ENCODE data around the gene ATP6V1C2. TPM values are rescaled to one million over a fixed set of nuclear protein-coding genes. Genes with fewer than 3 reads are reported as not detected.

ATP6V1C2 gene
- total and polyA plus RNA-seq, 2 experiments from 2014 or later, result 0.14 to 2.1 TPM

GRCh38 chr2:10716581-10716980 is 4.8 kb upstream of the ATP6V1C2 start:
- 0 out of 2 replicates have a peak, but pooled peaks cover 3% of the 10 kb centered on the region for H3F3A ChIP-seq (replicated peaks; ENCODE audit: low read depth)
- no peak overlapping the region for H3K27ac ChIP-seq (ENCODE audit: low read depth)
- DNase-seq (ENCODE audit: low spot score) (no peak), ATAC-seq (no peak)
- H3K4me2 ChIP-seq, result no peak overlapping the region
- no peak overlapping the region for H3K4me3 Mint-ChIP-seq
- peaks cover 24% of the 10 kb centered on the region for H3K27me3 Mint-ChIP-seq (ENCODE audit: insufficient read depth, low read depth, poor library complexity)
- no peak overlapping the region for H3K27ac Mint-ChIP-seq
- H3K9me2 ChIP-seq (ENCODE audit: insufficient read depth), result no peaks in the 10 kb centered on the region
- H3K4me3 ChIP-seq, result no peak overlapping the region
- no peak for TF ChIP-seq ZNF462 (CRISPR knock-in tag; IDR thresholded peaks at IDR 0.05)
- no peak for TF ChIP-seq NANOG (IDR thresholded peaks at IDR 0.05; ENCODE audit: borderline replicate concordance)
- TF ChIP-seq EZH2 (IDR thresholded peaks at IDR 0.05; ENCODE audit: low read depth, unreplicated experiment), result no peak
- TF ChIP-seq ZNF114 (CRISPR knock-in tag; IDR thresholded peaks at IDR 0.05), result no peak
- TF ChIP-seq REST (IDR thresholded peaks at IDR 0.05; ENCODE audit: unreplicated experiment), result no peak
- no peak for TF ChIP-seq JUNB (IDR thresholded peaks at IDR 0.05; ENCODE audit: unreplicated experiment)
- TF ChIP-seq ZNF331 (CRISPR knock-in tag; IDR thresholded peaks at IDR 0.05; ENCODE audit: low read depth), result no peak
- no peak for TF ChIP-seq STAT1 (IDR thresholded peaks at IDR 0.05; ENCODE audit: unreplicated experiment)
- no peak for TF ChIP-seq ETS1 (IDR thresholded peaks at IDR 0.05)
- TF ChIP-seq CTCF (conservative IDR thresholded peaks at IDR 0.05; ENCODE audit: low read depth in 2 of 2), result no peak
- TF ChIP-seq CREB1 (CRISPR knock-in tag; IDR thresholded peaks at IDR 0.05; ENCODE audit: low read depth), result no peak
- no peak for TF ChIP-seq EZH2phosphoT487 (IDR thresholded peaks at IDR 0.05; ENCODE audit: unreplicated experiment)
- no peak for TF ChIP-seq POLR2AphosphoS5 (IDR thresholded peaks at IDR 0.05; ENCODE audit: low read depth)
- H3K4me1 ChIP-seq (ENCODE audit: insufficient read depth), result no peaks in the 10 kb centered on the region
- H3K36me3 ChIP-seq (ENCODE audit: insufficient read depth), result no peaks in the 10 kb centered on the region
- H3K4me1 Mint-ChIP-seq, result peaks cover 8% of the 10 kb centered on the region; the same call in 2 of the 3 replicates
- H3K36me3 Mint-ChIP-seq (ENCODE audit: low read depth), result no peaks in the 10 kb centered on the region
- H3K79me2 ChIP-seq (replicated peaks; ENCODE audit: insufficient read depth), result no peaks in the 10 kb centered on the region
- no peaks in the 10 kb centered on the region for H4K20me1 ChIP-seq (replicated peaks; ENCODE audit: insufficient read depth)
- H3K27me3 ChIP-seq (ENCODE audit: insufficient read depth), result peaks cover 34% of the 10 kb centered on the region
- no peaks in the 10 kb centered on the region for H3K9me3 Mint-ChIP-seq
- no peak overlapping the region for H2AFZ ChIP-seq
